Measurements from ENCODE around the gene MBD1.
A peak's percentile ranks its signal among the peaks of the same experiment; 100 is the strongest.

The MBD1 gene

GRCh38 chr18:50287441-50288347, 6.4 kb upstream of the MBD1 start, which contains the start of gene CXXC1:
CXXC1 (minus strand) TSS chr18:50287692; CDS start chr18:50287589, 103 bp downstream.
- Mint-ChIP-seq H3K9me3 (no peaks in the 10 kb centered on the region), H3K4me1 (peaks cover 15% of the 10 kb centered on the region), H3K4me3 (peak within 1 kb of the TSS; percentile 94 to 98 (median 95)), H3K27me3 (ENCODE audit: low read depth) (no peaks in the 10 kb centered on the region), H3K27ac (peak within 1 kb of the TSS; percentile 31 to 97 (median 50)), H3K36me3 (ENCODE audit: low read depth) (peaks cover 26% of the 10 kb centered on the region)
- peak; percentile 65 to 72 (median 71) for TF ChIP-seq CTCF (IDR thresholded peaks at IDR 0.05; ENCODE audit: unreplicated experiment in 3 of 3)

GRCh38 chr18:50287028-50287440, 5.7 kb upstream of the MBD1 start:
- no peak for TF ChIP-seq CTCF (IDR thresholded peaks at IDR 0.05; ENCODE audit: unreplicated experiment in 3 of 3)
- peak overlapping the region; percentile 94 to 98 (median 95) for H3K4me3 Mint-ChIP-seq
- no peaks in the 10 kb centered on the region for H3K9me3 Mint-ChIP-seq
- H3K27me3 Mint-ChIP-seq (ENCODE audit: low read depth): no peaks in the 10 kb centered on the region
- peaks cover 15% of the 10 kb centered on the region for H3K4me1 Mint-ChIP-seq
- H3K27ac Mint-ChIP-seq: peak overlapping the region; percentile 31 to 97 (median 50)
- peaks cover 31% of the 10 kb centered on the region for H3K36me3 Mint-ChIP-seq (ENCODE audit: low read depth)

- Mint-ChIP-seq H3K4me3 (peak overlapping the region; percentile 94 to 98 (median 95)), H3K4me1 (peaks cover 16% of the 10 kb centered on the region), H3K9me3 (no peaks in the 10 kb centered on the region), H3K27ac (no peak overlapping the region), H3K27me3 (ENCODE audit: low read depth) (no peaks in the 10 kb centered on the region), H3K36me3 (ENCODE audit: low read depth) (peaks cover 31% of the 10 kb centered on the region)
- no peak for TF ChIP-seq CTCF (IDR thresholded peaks at IDR 0.05; ENCODE audit: unreplicated experiment in 3 of 3)
Observed at GRCh38 chr18:50286391-50287027, 5.2 kb upstream of the MBD1 start.

- H3K4me3 Mint-ChIP-seq: peak overlapping the region; percentile 94 to 98 (median 95)
- H3K27me3 Mint-ChIP-seq (ENCODE audit: low read depth): no peaks in the 10 kb centered on the region
- H3K36me3 Mint-ChIP-seq (ENCODE audit: low read depth): peaks cover 38% of the 10 kb centered on the region
- peaks cover 23% of the 10 kb centered on the region for H3K4me1 Mint-ChIP-seq
- peaks cover 7% of the 10 kb centered on the region for H3K9me3 Mint-ChIP-seq
- no peak for TF ChIP-seq CTCF (IDR thresholded peaks at IDR 0.05; ENCODE audit: unreplicated experiment in 3 of 3)
- H3K27ac Mint-ChIP-seq: no peak overlapping the region
Observed at GRCh38 chr18:50285631-50286321, 4.5 kb upstream of the MBD1 start.

GRCh38 chr18:50285071-50285470, 3.7 kb upstream of the MBD1 start:
- Mint-ChIP-seq H3K4me1 (peaks cover 30% of the 10 kb centered on the region), H3K9me3 (peaks cover 14% of the 10 kb centered on the region), H3K27me3 (ENCODE audit: low read depth) (no peaks in the 10 kb centered on the region), H3K36me3 (ENCODE audit: low read depth) (peaks cover 45% of the 10 kb centered on the region), H3K27ac (no peak overlapping the region), H3K4me3 (peak overlapping the region; percentile 96 to 99 (median 97))
- no peak for TF ChIP-seq CTCF (IDR thresholded peaks at IDR 0.05; ENCODE audit: unreplicated experiment in 3 of 3)

All from nephron (organoid).